Astrocyte of the hippocampus (primary cell): ENCODE results near the gene BIRC7.

ENCODE experiments used
- DNase-seq: peaks from one replicate; pipeline ENCODE4 v3.0.0; 2011; ENCODE audit warnings: low read depth, low spot score

BIRC7 gene

DNA sequence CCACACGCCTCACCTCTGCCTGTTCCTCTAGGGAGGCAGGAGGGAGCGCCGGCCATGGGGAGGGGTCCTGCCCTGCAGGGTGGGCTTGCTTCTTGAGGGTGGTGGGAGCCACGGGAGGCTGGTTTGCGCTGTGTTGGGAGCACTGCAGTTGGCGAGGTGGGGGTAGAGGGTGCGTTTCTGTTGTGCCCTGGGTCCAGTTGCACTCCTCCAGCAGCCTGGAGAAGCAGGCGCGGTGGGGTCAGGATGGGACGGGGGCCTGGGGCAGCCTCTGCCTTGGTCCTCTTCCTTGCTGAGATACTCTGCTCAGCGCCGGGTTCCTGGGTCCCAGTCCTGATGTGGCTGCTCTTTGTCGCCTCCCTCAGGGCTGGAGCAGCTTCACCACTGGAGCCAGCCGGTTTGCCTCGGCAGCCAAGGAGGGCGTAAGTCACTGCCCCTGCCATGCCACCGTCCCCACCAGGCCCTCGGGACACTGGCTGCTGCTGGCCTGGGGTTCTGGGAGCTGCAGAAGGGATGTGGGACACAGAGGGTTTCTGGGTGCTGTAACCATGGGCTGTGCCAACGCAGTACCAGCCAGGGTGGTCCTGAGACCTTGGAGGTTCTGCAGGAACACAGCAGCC is 45.3 kb downstream of the BIRC7 start:
- DNase-seq: no peak

DNA sequence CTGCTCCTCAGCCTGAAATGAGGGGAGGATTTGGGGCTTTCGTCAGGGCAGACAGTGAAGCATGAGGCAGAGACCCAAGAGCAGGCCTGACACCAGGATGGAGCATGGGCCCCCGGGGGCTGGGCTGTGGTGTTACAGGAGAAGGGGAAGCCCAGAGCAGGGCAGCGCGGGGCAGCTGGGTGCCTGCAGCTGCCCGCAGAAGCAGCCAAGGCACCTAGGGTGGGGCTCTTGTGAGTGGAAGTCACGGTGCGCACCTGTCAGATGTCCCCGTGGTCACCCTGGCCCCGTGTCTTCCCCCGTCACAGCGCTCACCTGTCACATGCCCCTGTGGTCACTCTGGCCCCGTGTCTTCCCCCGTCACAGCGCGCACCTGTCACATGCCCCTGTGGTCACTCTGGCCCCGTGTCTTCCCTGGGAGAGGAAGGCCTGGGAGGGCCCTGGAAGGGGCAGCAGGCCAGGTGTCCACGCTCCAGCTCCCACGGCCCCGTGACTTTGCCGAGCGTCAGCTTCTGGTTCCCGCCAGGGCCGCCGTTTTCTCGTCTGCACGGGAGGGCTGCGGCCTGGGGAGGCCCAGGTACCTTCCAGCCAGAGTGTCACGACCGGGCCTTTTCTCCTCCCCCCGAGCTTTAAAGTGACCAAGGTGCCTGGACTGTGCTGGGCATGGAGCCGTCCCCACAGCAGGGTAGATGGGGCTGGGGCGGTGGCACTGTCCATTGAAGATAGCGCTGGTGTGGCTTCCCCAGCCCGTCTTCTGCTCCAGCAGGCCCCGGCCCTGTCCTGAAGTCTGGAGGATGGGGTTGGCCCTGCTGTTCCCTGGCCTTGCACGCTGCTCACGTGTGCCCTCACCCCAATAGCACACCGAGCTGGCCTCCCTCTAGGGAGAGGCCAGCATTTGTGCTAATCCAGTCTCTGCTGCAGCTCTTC is 46.3 kb downstream of the BIRC7 start:
- DNase-seq: no peak

DNA sequence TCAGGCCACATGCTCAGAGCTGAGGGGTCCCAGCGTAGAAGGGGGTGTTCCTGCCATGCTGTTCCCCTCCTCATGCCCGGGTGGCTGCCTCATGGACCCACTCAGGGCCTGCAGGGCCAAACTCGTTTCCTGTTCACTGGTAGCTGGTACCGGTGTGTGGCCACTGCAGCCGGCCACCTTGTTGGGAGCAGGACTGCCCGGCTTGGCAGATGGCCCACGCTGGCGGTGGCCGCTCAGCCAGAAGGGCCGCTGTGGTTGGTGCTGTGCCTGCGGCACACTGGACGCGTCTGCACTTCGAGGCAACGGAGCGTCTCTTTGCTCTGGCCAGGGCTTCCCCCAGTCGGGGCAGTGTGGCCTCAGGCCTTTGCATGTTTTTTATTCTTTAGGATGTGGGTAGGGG is 47.2 kb downstream of the BIRC7 start:
- no peak for DNase-seq

DNA sequence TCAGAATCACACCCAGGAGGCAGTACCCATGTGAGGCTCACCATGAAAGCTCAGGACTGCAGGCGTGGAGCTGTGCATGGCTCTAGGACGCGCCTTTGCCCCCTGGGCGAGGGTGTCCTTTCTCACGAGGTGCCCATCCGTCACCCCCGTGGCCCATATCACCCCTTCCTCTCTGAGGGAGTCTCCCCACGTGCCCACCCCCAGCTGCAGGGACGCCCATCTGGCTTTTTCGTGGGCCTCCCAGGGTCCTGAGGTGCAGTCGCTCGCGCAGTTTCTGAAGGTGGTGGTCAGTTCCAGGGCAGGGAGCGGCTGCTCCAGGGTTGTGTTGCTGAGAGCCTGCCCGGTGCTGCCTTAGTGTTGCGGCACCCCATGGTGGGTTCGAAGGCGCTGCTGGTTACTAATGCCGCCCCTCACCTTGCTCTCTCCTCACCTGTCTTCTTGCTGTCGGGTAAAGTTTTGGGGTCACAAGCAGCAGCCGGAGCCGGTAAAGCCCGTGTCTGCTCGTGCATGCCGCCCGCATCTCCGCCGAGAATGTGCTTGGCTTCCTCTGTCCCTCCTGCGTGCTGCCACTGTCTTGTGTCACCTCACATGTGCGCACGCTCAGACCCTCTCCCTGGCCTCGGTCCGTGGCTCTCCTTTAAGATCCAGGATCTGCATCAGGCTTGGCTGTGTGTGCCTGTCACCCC is 47.8 kb downstream of the BIRC7 start:
- DNase-seq: no peak

DNA sequence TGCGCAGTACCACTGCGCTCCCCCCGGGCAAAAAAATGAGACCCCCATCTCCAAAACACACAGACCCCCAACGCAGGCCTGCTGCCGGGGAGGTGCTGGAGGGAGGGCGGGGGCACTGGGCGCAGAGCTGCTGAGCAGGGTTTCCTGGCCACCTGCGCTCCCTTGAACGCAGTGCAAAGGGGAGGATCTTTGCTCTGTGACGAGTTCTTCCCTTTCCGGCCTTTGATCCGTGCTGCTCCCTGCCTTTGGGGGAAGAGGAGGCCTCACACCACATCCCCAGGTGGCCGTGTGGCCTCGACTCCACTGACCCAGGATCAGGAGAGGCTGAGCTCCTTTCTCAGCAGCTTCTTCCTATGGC is 48.4 kb downstream of the BIRC7 start:
- DNase-seq: no peak

DNA sequence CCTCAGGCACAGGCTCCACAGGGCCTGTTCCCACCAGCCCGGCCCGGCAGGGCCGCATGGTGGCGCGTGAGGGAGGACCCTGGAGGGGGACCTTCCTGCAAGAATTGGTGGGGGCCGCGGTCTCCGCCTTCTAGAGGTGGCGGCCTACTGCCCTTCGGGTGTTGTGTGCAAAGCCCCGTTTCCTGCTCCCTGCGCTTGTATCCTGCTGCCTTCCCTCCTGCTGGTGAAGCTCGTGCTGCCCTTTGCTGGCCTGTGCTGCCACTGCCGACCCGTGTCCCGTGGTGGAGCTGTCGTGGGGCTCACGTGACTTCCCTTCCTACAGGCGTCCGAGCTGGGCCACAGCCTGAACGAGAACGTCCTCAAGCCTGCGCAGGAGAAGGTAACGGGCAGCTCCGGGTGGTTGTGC is 48.8 kb downstream of the BIRC7 start:
- DNase-seq: no peak

DNA sequence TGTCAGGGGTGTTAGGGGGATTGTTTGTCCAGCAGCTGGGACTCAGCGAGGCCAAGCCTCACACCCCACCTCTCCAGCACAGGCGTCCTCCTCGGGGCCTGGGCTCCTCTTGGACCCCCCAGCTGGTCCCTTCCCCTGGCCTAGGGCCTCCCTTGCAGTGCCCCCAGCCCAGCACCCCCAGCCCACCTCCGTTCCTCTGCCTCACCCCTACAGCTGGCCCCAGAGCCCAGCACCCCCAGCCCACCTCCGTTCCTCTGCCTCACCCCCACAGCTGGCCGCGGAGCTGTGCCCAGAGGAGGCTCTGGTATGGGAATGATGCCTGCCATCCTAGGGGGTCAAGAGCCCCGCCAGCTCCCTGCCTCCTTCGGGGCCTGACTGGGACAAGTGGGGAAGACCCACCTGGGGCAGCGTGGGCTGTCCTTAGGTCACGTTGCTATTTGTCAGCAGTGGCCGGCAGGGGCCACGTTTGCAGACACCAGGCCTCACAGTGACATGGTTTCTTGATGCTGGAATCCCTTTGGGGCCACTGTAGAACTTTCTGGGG is 49.3 kb downstream of the BIRC7 start:
- DNase-seq: no peak

DNA sequence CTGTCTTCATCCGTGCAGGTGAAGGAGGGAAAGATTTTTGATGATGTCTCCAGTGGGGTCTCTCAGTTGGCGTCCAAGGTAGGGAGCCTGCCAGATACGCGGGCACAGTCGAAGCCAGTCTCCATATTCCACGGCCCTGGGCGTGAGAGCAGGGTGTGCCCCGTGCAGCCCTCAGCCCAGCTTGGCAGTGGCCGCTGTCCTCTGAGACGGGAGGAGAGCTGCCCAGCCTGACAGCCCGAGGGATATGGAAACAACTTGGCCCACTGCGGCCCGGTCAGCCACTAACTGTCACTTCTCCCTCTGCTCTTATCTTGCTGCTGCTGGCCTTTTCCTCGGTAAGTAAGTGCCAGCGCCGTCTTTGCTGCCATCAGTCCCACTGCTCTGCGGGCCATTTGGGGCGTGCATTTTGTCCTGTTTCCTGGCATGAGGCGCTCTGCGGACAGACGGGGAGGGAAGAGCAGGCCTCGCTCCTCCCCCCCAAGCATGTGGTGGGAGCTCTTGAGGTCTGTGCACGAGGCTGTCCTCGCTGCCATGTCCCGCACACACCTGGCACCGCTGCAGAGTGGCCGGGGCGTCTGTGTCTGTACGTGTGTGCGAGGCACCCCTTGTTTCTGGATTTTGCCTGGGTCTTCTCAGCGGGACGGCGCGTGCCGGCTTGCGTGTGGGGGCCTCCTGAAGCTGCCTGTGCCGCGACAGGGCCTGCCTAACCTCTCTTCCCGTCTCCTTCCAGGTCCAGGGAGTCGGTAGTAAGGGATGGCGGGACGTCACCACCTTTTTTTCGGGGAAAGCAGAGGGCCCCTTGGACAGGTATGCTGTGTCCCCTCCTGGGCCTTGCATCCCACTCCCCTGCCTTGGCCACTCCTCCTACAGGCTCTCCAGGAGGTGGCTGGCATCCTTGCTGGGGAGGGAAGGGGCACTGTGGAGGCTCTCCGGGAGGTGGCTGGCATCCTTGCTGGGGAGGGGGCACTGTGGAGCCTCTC is 50.2 kb downstream of the BIRC7 start:
- DNase-seq: no peak

DNA sequence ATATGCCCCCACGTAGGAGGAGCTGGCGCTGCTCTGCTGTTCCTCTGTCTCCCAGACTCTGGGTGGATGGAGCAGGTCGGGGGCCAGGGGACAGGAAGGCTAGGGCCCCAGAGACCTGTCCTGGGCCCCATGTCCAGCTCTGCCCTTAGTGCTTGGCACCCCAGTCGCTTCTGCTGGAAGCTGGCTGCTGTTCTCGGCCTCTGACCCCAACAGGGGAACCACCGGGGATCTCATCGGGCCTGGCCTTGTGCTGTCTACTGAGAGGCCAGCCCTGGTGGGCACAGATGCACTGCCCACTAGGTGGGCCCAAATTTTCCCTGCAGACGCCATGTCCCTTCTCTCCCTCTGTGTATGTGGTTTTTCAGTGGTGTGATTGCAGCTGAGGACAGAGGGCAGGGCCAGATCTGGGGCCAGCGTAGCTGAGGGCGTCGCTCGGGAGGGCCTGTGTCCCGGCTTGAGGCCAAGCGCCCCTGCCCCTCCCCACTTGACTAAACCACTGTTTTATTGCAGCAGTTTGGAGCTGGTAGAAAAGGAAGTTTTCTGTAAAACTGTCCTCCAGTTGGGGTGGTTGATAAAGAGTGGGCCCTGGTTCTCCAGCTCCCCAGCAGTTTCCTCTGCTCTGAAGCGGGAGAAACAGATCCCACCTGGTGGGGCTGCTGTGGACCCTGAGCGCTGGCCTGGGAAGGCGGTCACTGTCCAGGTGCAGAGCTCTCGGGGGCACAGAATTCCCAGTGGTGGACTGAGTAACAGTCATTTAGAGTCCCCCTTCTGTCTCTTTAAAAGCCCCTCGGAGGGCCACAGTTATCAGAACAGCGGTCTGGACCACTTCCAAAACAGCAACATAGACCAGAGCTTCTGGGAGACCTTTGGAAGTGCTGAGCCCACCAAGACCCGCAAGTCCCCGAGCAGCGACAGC is 51.3 kb downstream of the BIRC7 start:
- DNase-seq: no peak

DNA sequence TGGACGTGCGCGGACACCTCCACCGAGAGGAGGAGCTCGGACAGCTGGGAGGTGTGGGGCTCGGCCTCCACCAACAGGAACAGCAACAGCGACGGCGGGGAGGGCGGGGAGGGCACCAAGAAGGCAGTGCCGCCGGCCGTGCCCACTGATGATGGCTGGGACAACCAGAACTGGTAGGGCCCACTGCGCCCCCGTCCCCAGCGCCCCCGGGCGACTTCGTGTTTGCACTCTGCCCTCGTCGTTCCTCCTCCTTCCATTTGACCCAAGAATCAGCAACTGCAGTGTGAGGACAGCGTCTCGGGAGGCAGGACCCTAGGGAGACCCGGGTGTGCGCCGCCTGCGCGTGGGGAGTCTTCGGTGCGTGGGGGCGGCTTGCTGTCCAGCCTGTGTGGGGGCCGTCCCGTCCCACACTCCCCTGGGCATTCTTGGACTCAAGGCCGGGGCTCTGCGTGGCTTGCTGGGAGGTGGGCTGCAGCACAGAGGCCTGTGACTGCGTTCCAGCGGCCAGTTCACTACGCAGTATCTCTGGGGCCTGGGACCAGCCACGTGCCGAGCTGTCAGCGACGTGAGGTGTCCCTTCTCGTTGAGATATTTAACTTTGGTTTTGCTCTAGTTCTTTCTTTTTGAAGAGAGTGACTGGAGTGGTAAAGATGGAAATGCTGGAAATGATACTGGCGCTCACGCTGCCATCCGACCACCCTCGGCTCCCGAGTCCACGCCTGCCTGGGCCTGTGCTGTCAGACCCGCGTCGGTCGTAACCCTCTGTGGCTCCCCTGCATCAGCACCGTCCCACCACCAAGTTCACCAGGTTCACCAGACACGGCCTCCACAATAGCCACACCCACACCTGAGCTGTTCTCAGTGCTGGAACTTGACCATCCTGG is 52.2 kb downstream of the BIRC7 start:
- no peak for DNase-seq

DNA sequence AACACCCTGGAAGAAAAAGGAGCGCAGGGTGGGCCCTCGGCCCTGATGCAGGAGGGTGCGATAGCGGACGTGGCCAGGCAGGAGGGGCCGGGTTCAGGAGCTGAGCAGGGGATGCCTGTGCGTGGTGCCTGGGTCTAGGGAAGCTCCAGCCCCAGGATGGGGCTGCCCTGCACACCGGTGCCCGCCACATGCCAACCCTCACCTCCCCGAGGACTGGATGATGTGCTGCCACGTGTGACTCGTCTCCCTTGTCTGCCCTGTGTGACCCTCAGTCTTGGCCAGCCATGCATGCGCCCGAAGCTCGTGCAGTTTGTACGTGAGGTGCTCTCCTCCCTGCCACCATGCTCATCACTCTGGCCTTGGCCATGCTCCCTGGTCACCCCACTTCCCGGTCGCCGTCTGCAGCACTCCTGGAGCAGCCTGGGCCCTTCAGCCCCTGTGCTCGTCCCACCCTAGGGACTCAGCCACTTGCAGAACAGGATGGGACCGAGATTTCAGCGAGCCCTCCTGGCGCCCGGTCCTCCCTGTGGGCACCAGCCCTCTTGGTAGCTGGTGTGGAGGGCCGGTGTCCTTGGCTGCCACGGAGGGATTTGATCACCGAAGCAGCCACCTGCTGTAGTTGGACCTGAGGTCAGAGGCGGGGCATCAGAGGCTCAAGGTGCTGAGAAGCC is 53.0 kb downstream of the BIRC7 start:
- no peak for DNase-seq

DNA sequence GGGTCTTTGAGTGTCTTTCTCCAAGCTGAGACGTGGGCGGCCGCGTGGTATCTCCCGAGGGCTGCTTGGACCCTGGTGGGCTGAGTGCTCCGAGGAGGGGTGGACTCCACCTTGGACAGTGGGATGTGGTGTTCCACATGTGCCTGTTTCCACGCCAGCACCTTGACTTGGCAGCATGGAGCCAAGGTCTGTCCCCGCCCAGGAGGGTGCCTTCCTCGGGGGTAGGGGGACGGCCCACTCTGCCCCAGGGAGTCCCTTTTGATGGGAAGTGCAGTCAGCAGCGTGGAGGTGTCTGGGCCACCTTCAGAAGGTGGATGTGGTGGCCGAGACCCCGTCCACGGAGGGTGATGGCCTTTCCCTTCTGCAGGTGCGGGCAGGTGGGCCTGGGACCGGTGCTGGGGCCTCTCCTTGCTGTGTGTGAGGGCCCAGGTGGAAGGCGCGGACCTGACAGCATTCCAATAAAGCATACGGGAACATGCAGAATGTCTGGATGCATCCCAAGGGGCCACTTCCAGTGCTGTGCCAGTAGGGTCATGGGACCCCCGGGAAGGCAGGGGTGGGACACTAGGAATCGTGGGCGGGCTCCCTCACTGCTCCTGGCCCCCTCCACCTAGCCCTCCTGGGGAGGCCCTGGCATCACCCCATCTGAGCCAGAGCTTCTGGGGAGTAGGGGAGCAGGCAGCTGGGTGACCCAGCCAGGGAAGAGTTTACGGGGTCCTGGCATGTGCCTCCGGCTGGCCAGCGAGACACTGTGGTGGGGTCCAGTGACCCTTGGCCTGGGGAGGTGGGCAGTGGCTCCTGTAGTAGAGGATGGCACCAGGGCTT is 53.8 kb downstream of the BIRC7 start:
- no peak for DNase-seq
